ENCODE measurements around the gene TLE4. TPM values are rescaled to one million over a fixed set of nuclear protein-coding genes. Genes with fewer than 3 reads are reported as not detected.

Gene TLE4
- total and polyA plus RNA-seq, 12 donors, result 4.2 to 17.3 (median 11.0) TPM

DNA sequence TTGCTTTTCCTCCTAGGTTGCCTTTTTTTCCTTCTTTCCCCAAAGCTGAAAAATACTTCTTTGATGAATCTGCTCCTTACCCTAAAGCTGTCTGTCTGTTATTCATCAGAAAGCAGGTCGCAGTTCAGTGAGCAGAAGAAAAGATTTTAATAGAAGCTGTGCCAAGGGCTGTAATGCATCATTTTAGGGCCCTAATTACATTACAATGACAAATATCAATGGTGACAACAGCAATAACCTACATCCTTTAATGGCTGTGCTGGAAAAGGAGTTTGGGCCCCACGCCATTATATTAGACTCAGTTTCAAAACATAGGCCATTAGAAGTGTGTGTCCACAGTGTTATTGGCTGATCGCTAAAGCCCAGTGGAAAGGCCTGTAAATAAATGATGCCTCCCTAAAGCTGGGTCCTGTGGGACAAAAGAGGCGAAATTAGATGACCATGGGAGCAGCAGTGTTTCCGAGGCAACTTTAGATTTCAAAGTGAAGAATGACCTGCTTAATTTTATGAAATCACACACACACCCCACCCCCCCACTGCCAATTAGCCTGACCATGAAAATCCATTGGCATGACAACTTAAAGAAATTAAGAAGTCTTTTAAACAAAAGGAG lies 38.4 kb downstream of the TLE4 start:
- Histone ChIP-seq H3K9me3 (peaks cover 0 to 18% (median 0%) of the 10 kb centered on the region in 11 donors), H3K4me1 (peaks cover 0 to 49% (median 20%) of the 10 kb centered on the region in 9 donors), H3K27me3 (no peaks in the 10 kb centered on the region), H3K27ac (peak overlapping the region in 1 of 10 donors; percentile 79), H3K36me3 (no peaks in the 10 kb centered on the region), H3K4me3 (no peak overlapping the region)
- TF ChIP-seq, protein P1, sequence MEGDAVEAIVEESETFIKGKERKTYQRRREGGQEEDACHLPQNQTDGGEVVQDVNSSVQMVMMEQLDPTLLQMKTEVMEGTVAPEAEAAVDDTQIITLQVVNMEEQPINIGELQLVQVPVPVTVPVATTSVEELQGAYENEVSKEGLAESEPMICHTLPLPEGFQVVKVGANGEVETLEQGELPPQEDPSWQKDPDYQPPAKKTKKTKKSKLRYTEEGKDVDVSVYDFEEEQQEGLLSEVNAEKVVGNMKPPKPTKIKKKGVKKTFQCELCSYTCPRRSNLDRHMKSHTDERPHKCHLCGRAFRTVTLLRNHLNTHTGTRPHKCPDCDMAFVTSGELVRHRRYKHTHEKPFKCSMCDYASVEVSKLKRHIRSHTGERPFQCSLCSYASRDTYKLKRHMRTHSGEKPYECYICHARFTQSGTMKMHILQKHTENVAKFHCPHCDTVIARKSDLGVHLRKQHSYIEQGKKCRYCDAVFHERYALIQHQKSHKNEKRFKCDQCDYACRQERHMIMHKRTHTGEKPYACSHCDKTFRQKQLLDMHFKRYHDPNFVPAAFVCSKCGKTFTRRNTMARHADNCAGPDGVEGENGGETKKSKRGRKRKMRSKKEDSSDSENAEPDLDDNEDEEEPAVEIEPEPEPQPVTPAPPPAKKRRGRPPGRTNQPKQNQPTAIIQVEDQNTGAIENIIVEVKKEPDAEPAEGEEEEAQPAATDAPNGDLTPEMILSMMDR (IDR thresholded peaks at IDR 0.05), result no peak
- 72 to 95% methylated on average over 5 of the region's 5 CpGs for WGBS, 2 donors
- intact Hi-C loops (cut with DNase I), result no loop called here
- DNase-seq (no peak), ATAC-seq (no peak)

DNA sequence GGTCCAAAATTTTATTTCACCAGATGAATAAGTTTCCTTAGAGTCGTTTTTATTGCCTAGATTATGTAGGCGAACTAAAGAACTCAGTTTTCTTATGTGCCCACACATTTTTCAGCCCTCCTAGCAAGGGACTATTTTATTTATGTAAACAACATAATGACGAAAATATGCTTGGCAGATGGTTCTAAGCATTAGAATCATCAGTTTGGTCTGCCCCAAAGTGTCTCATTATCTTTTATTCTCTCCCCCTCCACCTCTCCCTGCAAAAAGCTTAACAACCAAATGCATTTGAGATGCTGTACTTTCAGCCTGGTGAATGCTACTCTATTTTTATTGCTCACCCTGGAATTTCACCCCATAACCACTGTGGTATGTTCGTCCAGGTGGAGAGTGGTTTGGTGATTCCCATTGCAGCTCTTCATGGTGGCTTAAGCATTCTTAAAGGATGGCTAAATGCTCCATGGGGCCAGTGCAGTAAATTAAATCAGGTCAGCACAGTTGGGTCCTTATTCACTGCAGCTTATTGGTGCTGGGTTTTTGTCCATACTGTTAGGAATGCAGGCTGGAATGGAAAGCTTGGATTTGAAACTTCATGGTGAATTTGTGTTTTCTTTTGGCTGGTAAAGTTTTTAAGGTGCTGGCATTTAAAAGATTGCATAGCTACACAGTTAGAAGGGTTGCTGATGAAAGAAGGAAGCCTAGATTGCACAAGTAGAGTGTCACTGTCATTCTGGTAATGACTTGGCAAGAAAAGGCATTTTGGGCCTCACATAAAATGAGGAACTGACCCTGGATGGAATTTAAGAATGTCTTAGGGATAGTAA lies 39.2 kb downstream of the TLE4 start:
- peak overlapping the region in 1 of 10 donors; percentile 79 for H3K27ac ChIP-seq
- no peaks in the 10 kb centered on the region for H3K36me3 ChIP-seq
- no peaks in the 10 kb centered on the region for H3K27me3 ChIP-seq
- ATAC-seq (peak in 6 of 8 donors; percentile 33 to 68 (median 52)), DNase-seq (no peak)
- TF ChIP-seq, protein P1 (IDR thresholded peaks at IDR 0.05), result no peak
- intact Hi-C loops (cut with DNase I), result no loop called here
- 81 to 84% methylated on average over 4 of the region's 4 CpGs for WGBS, 2 donors
- H3K4me3 ChIP-seq, result no peak overlapping the region
- peaks cover 0 to 18% (median 0%) of the 10 kb centered on the region in 11 donors for H3K9me3 ChIP-seq
- H3K4me1 ChIP-seq, result peaks cover 0 to 53% (median 24%) of the 10 kb centered on the region in 9 donors

DNA sequence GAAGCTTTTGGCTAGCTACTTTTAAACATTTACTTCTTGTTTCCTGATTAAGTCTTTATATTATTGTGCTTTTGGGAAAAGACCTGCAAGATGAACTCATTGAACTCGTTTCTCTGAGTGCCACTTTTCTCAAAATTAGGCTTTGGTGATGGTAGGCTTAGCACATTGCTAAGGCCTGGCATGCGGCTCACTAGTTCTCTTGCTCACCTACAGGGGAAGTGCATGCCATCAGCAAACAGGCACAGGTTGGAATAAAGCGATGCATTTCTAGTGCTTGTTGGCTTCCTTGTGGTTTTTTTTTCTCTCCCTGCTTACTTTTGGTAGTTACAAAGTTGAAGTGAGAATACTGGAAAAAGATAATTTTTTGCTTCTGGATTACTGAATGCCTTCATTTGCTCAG lies 41.4 kb downstream of the TLE4 start:
- TF ChIP-seq, protein P1 (IDR thresholded peaks at IDR 0.05), result no peak
- Histone ChIP-seq H3K27ac (peak overlapping the region in 1 of 10 donors; percentile 79), H3K4me3 (no peak overlapping the region), H3K36me3 (no peaks in the 10 kb centered on the region), H3K9me3 (no peaks in the 10 kb centered on the region), H3K27me3 (no peaks in the 10 kb centered on the region), H3K4me1 (peaks cover 0 to 72% (median 39%) of the 10 kb centered on the region in 9 donors)
- DNase-seq, result no peak
- ATAC-seq, result no peak
- 94% methylated on average over 3 of the region's 3 CpGs for WGBS, 2 donors
- intact Hi-C loops (cut with DNase I), result no loop called here

DNA sequence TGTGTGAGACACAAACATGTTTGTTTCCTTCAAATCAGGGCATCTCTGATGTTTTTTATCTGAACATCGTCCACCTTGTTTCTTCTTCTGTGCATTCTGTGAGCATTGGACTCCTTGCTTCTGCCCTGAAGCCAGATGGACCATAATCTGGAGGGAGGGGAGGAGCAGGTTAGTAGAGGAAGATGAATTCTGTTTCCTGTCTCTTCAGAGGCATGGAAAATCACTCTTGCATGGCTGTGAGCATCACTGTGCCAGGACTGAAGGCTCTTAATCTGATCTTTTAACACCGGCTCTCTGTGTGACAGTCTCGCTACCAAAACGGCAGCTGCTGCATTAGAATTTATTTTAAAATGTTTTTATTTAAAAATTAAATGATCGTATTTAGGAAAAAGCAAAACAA lies 43.3 kb downstream of the TLE4 start:
- peaks cover 0 to 59% (median 39%) of the 10 kb centered on the region in 9 donors for H3K4me1 ChIP-seq
- 77 to 80% methylated on average over 5 of the region's 5 CpGs for WGBS, 2 donors

More for the DNA sequence above, 43.3 kb downstream of the TLE4 start:
- TF ChIP-seq, protein P1 (IDR thresholded peaks at IDR 0.05), result no peak
- Histone ChIP-seq H3K36me3 (no peaks in the 10 kb centered on the region), H3K27ac (no peak overlapping the region), H3K9me3 (no peaks in the 10 kb centered on the region), H3K27me3 (no peaks in the 10 kb centered on the region), H3K4me3 (no peak overlapping the region)
- ATAC-seq (no peak), DNase-seq (no peak)
- intact Hi-C loops (cut with DNase I), result no loop called here
